ENCODE data around the gene UNC5A. TPM values are rescaled to one million over a fixed set of nuclear protein-coding genes. Genes with fewer than 3 reads are reported as not detected.

Gene UNC5A
- total RNA-seq, 1 donor from 2014 or later, result 5.6 TPM

DNA sequence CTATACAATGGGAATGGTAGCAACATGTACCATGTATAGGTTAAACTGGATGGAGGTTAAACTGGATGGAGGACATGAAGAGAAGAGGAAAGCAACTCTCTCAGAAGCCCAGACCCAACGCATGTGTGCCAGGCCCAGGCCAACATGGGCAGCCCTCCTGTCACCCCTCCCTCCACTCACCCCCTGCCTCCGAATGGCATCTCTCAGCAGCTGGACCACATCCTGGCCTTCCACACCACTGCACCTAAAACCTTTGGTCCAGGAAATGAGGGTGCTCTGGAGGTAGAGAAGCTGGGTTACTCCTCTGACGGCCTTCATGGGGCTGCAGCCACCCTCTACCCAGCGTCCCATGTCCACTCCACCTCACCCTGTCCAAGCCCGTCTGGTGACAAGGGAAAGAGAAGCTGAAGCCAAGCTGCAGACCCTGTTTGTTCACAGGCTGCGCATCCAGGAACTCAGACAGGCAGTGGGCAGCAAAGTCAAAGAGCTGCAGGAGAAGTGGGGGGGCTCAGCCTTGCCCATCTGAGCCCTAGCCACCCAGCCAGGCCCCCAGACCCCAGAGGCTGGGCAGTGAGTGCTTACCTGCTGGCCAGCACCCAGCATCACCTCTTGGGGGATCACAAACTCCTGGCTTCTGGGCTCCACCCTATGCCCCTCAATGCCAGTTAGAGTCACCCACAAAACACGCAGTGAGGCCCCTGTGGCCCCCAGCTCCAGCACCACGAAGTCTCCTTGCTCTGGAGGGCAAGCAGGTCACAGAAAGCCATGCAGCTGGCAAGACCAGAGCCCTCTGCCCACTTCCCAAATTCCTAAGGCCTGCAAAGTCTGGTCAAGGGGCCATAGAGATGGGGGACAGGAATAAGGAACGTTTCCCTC is 80.3 kb downstream of the UNC5A start:
- Mint-ChIP-seq H3K9me3 (ENCODE audit: unreplicated experiment) (peaks cover 12% of the 10 kb centered on the region), H3K27ac (ENCODE audit: unreplicated experiment) (no peak overlapping the region), H3K4me3 (ENCODE audit: unreplicated experiment) (no peak overlapping the region), H3K36me3 (ENCODE audit: unreplicated experiment) (peaks cover 6% of the 10 kb centered on the region), H3K27me3 (ENCODE audit: unreplicated experiment) (peaks cover 18% of the 10 kb centered on the region), H3K4me1 (ENCODE audit: low read depth, unreplicated experiment) (no peaks in the 10 kb centered on the region)
- no peak for DNase-seq
- TF ChIP-seq, protein P1, sequence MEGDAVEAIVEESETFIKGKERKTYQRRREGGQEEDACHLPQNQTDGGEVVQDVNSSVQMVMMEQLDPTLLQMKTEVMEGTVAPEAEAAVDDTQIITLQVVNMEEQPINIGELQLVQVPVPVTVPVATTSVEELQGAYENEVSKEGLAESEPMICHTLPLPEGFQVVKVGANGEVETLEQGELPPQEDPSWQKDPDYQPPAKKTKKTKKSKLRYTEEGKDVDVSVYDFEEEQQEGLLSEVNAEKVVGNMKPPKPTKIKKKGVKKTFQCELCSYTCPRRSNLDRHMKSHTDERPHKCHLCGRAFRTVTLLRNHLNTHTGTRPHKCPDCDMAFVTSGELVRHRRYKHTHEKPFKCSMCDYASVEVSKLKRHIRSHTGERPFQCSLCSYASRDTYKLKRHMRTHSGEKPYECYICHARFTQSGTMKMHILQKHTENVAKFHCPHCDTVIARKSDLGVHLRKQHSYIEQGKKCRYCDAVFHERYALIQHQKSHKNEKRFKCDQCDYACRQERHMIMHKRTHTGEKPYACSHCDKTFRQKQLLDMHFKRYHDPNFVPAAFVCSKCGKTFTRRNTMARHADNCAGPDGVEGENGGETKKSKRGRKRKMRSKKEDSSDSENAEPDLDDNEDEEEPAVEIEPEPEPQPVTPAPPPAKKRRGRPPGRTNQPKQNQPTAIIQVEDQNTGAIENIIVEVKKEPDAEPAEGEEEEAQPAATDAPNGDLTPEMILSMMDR (IDR thresholded peaks at IDR 0.05; ENCODE audit: partially characterized antibody, unreplicated experiment), result no peak

DNA sequence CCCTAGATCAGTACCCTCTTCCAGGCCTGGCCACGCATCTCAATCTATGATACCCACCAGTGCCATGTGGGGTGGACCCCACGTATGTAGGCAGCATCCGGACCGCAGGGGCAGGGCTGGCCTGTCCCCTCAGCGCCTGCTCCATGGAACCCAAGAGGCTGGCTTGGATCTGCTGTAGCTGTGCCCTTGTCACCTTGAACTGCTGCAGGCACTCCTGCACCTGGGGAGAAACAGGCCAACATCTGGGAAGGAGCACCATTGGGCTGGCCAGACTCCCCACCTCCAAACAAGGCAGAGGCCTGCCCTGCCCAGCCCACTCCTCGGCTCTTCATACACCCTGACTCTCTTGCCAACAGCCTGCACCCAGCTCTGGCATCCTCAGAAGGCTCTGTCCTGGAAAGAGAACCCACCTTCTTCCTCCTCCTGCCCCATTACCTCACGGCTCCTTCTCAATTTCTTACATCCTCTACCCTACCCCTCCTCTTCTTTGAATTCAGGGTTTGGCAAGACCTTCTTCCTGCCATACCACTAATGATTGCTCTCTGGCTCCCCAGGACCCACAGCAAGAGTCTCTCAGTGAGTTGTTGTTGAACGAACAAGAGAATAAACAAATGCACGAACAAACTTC is 81.1 kb downstream of the UNC5A start:
- no peak overlapping the region for H3K27ac Mint-ChIP-seq (ENCODE audit: unreplicated experiment)
- peaks cover 19% of the 10 kb centered on the region for H3K27me3 Mint-ChIP-seq (ENCODE audit: unreplicated experiment)
- H3K9me3 Mint-ChIP-seq (ENCODE audit: unreplicated experiment), result peaks cover 10% of the 10 kb centered on the region
- TF ChIP-seq, protein P1 (IDR thresholded peaks at IDR 0.05; ENCODE audit: partially characterized antibody, unreplicated experiment), result no peak
- no peak overlapping the region for H3K4me3 Mint-ChIP-seq (ENCODE audit: unreplicated experiment)
- no peaks in the 10 kb centered on the region for H3K4me1 Mint-ChIP-seq (ENCODE audit: low read depth, unreplicated experiment)
- no peak for DNase-seq
- peaks cover 6% of the 10 kb centered on the region for H3K36me3 Mint-ChIP-seq (ENCODE audit: unreplicated experiment)

DNA sequence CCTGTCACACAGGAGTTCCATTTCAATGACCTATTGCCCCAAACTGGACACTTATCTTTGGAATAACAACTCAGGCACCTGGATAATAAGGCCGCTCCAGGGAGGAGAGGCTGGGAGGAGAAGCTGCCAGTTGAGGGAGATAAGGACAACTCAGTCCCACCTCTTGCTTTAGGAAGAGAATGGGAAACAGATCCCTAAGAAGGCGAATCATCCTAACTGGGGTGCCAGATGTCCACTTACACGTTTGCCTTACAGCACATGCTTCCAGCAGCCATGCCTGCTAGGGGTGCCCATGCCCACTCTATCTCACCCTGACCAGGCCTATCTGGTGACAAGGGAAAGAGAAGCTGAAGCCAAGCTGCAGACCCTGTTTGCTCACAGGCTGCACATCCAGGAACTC is 82.3 kb downstream of the UNC5A start:
- TF ChIP-seq, protein P1 (IDR thresholded peaks at IDR 0.05; ENCODE audit: partially characterized antibody, unreplicated experiment), result no peak
- DNase-seq, result no peak
- H3K36me3 Mint-ChIP-seq (ENCODE audit: unreplicated experiment), result peaks cover 6% of the 10 kb centered on the region
- H3K4me1 Mint-ChIP-seq (ENCODE audit: low read depth, unreplicated experiment), result no peaks in the 10 kb centered on the region
- no peak overlapping the region for H3K27ac Mint-ChIP-seq (ENCODE audit: unreplicated experiment)
- no peak overlapping the region for H3K4me3 Mint-ChIP-seq (ENCODE audit: unreplicated experiment)
- peaks cover 10% of the 10 kb centered on the region for H3K9me3 Mint-ChIP-seq (ENCODE audit: unreplicated experiment)
- peaks cover 21% of the 10 kb centered on the region for H3K27me3 Mint-ChIP-seq (ENCODE audit: unreplicated experiment)

GRCh38 chr5:176894298-176894697 is 83.9 kb downstream of the UNC5A start:
- Mint-ChIP-seq H3K4me1 (ENCODE audit: low read depth, unreplicated experiment) (peaks cover 2% of the 10 kb centered on the region), H3K4me3 (ENCODE audit: unreplicated experiment) (no peak overlapping the region), H3K9me3 (ENCODE audit: unreplicated experiment) (peaks cover 8% of the 10 kb centered on the region), H3K27me3 (ENCODE audit: unreplicated experiment) (peaks cover 19% of the 10 kb centered on the region), H3K36me3 (ENCODE audit: unreplicated experiment) (peaks cover 6% of the 10 kb centered on the region), H3K27ac (ENCODE audit: unreplicated experiment) (no peak overlapping the region)
- TF ChIP-seq, protein P1 (IDR thresholded peaks at IDR 0.05; ENCODE audit: partially characterized antibody, unreplicated experiment), result no peak
- no peak for DNase-seq

GRCh38 chr5:176895831-176896230 is 85.5 kb downstream of the UNC5A start:
- TF ChIP-seq, protein P1 (IDR thresholded peaks at IDR 0.05; ENCODE audit: partially characterized antibody, unreplicated experiment), result no peak
- H3K9me3 Mint-ChIP-seq (ENCODE audit: unreplicated experiment), result peaks cover 8% of the 10 kb centered on the region
- peaks cover 20% of the 10 kb centered on the region for H3K27me3 Mint-ChIP-seq (ENCODE audit: unreplicated experiment)
- H3K4me1 Mint-ChIP-seq (ENCODE audit: low read depth, unreplicated experiment), result peaks cover 8% of the 10 kb centered on the region
- H3K36me3 Mint-ChIP-seq (ENCODE audit: unreplicated experiment), result peaks cover 6% of the 10 kb centered on the region
- no peak overlapping the region for H3K4me3 Mint-ChIP-seq (ENCODE audit: unreplicated experiment)
- DNase-seq, result no peak
- peak overlapping the region; percentile 38 for H3K27ac Mint-ChIP-seq (ENCODE audit: unreplicated experiment)

All from glutamatergic neuron (in vitro differentiated cells).